H9 (cell line): ENCODE measurements around the gene ZFPM1. TPM values are rescaled to one million over a fixed set of nuclear protein-coding genes. Genes with fewer than 3 reads are reported as not detected.

Experiments
- DNase-seq: peaks from one replicate; pipeline ENCODE4 v3.0.0-alpha.2; 2017
- H2AFZ ChIP-seq: one replicate; pipeline ENCODE4 v1.6.1; 2013; ENCODE audit warnings: mild to moderate bottlenecking, low read length, control low read depth, moderate library complexity
- H2AK5ac ChIP-seq: 2 replicates; pipeline ENCODE4 v1.6.1; 2013; ENCODE audit warnings: low read length, control low read depth, mixed read lengths; ENCODE audit not compliant: insufficient read length
- H2BK120ac ChIP-seq: one replicate; pipeline ENCODE4 v1.6.1; 2013; ENCODE audit warnings: low read depth, mild to moderate bottlenecking, low read length, control low read depth, inconsistent platforms; ENCODE audit not compliant: poor library complexity, severe bottlenecking
- H2BK12ac ChIP-seq: 2 replicates; pipeline ENCODE4 v1.6.1; 2013; ENCODE audit warnings: low read length, control low read depth, mixed read lengths, low read depth; ENCODE audit not compliant: insufficient read length
- H2BK15ac ChIP-seq: 2 replicates; pipeline ENCODE4 v1.6.1; 2013; ENCODE audit warnings: low read depth, low read length, control low read depth
- H2BK20ac ChIP-seq: one replicate; pipeline ENCODE4 v1.6.1; 2013; ENCODE audit warnings: low read depth, mild to moderate bottlenecking, low read length, control low read depth, inconsistent platforms; ENCODE audit not compliant: poor library complexity, severe bottlenecking
- H2BK5ac ChIP-seq: 2 replicates; pipeline ENCODE4 v1.6.1; 2013; ENCODE audit warnings: low read length, control low read depth, mixed read lengths; ENCODE audit not compliant: insufficient read length
- H3K14ac ChIP-seq: 2 replicates; pipeline ENCODE4 v1.6.1; 2013; ENCODE audit warnings: low read length, control low read depth; ENCODE audit not compliant: insufficient read depth
- H3K18ac ChIP-seq: 2 replicates; pipeline ENCODE4 v1.6.1; 2013; ENCODE audit warnings: low read depth, mild to moderate bottlenecking, mixed read lengths, low read length, control low read depth; ENCODE audit not compliant: insufficient read length
- H3K23ac ChIP-seq: 2 replicates; pipeline ENCODE4 v1.6.1; 2013; ENCODE audit warnings: low read length, control low read depth, mixed read lengths, low read depth; ENCODE audit not compliant: insufficient read length
- H3K23me2 ChIP-seq: 2 replicates; pipeline ENCODE4 v1.6.1; 2013; ENCODE audit warnings: low read depth, mild to moderate bottlenecking, mixed read lengths, low read length, control low read depth; ENCODE audit not compliant: insufficient read length, poor library complexity, severe bottlenecking
- H3K27ac ChIP-seq: 2 replicates; pipeline ENCODE4 v1.5.1; 2013; ENCODE audit warnings: low read length, control low read depth, mixed read lengths, low read depth; ENCODE audit not compliant: insufficient read length
- H3K27me3 ChIP-seq: 2 replicates; pipeline ENCODE4 v1.6.1; 2013; ENCODE audit warnings: low read length, control low read depth, inconsistent platforms; ENCODE audit not compliant: insufficient read depth
- H3K4ac ChIP-seq: 2 replicates; pipeline ENCODE4 v1.6.1; 2013; ENCODE audit warnings: low read depth, mild to moderate bottlenecking, control low read depth, inconsistent platforms, low read length, moderate library complexity
- H3K4me1 ChIP-seq: 2 replicates; pipeline ENCODE4 v1.6.1; 2013; ENCODE audit warnings: low read length, control low read depth, inconsistent platforms; ENCODE audit not compliant: insufficient read depth
- H3K4me2 ChIP-seq: 2 replicates; pipeline ENCODE4 v1.6.1; 2013; ENCODE audit warnings: low read length, control low read depth, mixed read lengths; ENCODE audit not compliant: insufficient read length, insufficient read depth
- H3K56ac ChIP-seq: 2 replicates; pipeline ENCODE4 v1.6.1; 2013; ENCODE audit warnings: low read depth, mild to moderate bottlenecking, mixed read lengths, low read length, control low read depth; ENCODE audit not compliant: insufficient read length
- H3K79me1 ChIP-seq: 2 replicates; pipeline ENCODE4 v1.6.1; 2013; ENCODE audit warnings: low read depth, mild to moderate bottlenecking, moderate library complexity, low read length, control low read depth, inconsistent platforms; ENCODE audit not compliant: insufficient read depth, poor library complexity, severe bottlenecking
- H3K79me2 ChIP-seq: 2 replicates; pipeline ENCODE4 v1.6.1; 2013; ENCODE audit warnings: low read length, control low read depth, inconsistent platforms; ENCODE audit not compliant: insufficient read depth
- H3K9ac ChIP-seq: 2 replicates; pipeline ENCODE4 v1.6.1; 2013; ENCODE audit warnings: low read length, control low read depth, mixed read lengths; ENCODE audit not compliant: insufficient read length; ENCODE audit errors: extremely low read depth
- H3K9me3 ChIP-seq: one replicate; pipeline ENCODE4 v1.6.1; 2013; ENCODE audit warnings: low read depth, low read length, inconsistent platforms; ENCODE audit not compliant: control insufficient read depth
- H3T11ph ChIP-seq: one replicate; pipeline ENCODE4 v1.6.1; 2013; ENCODE audit warnings: mild to moderate bottlenecking, low read length, control low read depth, inconsistent platforms
- H4K20me1 ChIP-seq: one replicate; pipeline ENCODE4 v1.6.1; 2013; ENCODE audit not compliant: control insufficient read depth, insufficient read length, insufficient read depth
- H4K5ac ChIP-seq: 2 replicates; pipeline ENCODE4 v1.6.1; 2013; ENCODE audit warnings: low read depth, mild to moderate bottlenecking, mixed read lengths, low read length, control low read depth; ENCODE audit not compliant: insufficient read length
- H4K8ac ChIP-seq: replicated peaks from 2 replicates; pipeline ENCODE4 v1.6.1; 2013; ENCODE audit warnings: low read length, control low read depth, mixed read lengths, low read depth; ENCODE audit not compliant: insufficient read length
- H4K91ac ChIP-seq: 2 replicates; pipeline ENCODE4 v1.6.1; 2013; ENCODE audit warnings: low read depth, mild to moderate bottlenecking, moderate library complexity, mixed read lengths, low read length, control low read depth; ENCODE audit not compliant: insufficient read length
- H3K27ac Mint-ChIP-seq, 3 experiments: 2 replicates in 2 of 3; 3 replicates in 1 of 3; pipeline ENCODE4 v1.8.0; 2020 to 2021; ENCODE audit warnings: mixed read lengths in 3 of 3, mild to moderate bottlenecking in 1 of 3, moderate library complexity in 1 of 3
- H3K27me3 Mint-ChIP-seq: 2 replicates; pipeline ENCODE4 v1.8.0; 2021; ENCODE audit warnings: low read depth, mild to moderate bottlenecking, moderate library complexity, mixed read lengths
- H3K36me3 Mint-ChIP-seq, 3 experiments: 2 replicates in 2 of 3; 3 replicates in 1 of 3; pipeline ENCODE4 v1.8.0; 2020 to 2021; ENCODE audit warnings: low read depth in 3 of 3, mixed read lengths in 3 of 3; ENCODE audit not compliant: insufficient read depth in 1 of 3
- H3K4me1 Mint-ChIP-seq, 2 experiments: 2 replicates each; pipeline ENCODE4 v1.8.0; 2020; ENCODE audit warnings: mixed read lengths in 2 of 2
- H3K4me3 Mint-ChIP-seq, 2 experiments: 2 replicates in 1 of 2; 3 replicates in 1 of 2; pipeline ENCODE4 v1.8.0; 2020 to 2021; ENCODE audit warnings: mild to moderate bottlenecking in 2 of 2, mixed read lengths in 2 of 2, moderate library complexity in 1 of 2
- H3K9me3 Mint-ChIP-seq, 2 experiments: 2 replicates in 1 of 2; 3 replicates in 1 of 2; pipeline ENCODE4 v1.8.0; 2020; ENCODE audit warnings: mild to moderate bottlenecking in 2 of 2, mixed read lengths in 2 of 2, moderate library complexity in 1 of 2
- WGBS: extraction: QIAGEN DNeasy Blood & Tissue Kit; methylation state at CpG from one replicate; pipeline ENCODE4 v1.1.7; 2013; ENCODE audit warnings: missing lambda C conversion rate, low lambda C conversion rate, mixed read lengths; ENCODE audit not compliant: insufficient read length; ENCODE audit errors: extremely low coverage; 5-methylcytosine and 5-hydroxymethylcytosine counted together
- total RNA-seq: library from RNA; stranded (reverse); gene quantifications from 2 replicates; pipeline ENCODE4 v1.2.1, GENCODE V29; 2021
- TF ChIP-seq, protein P1 (sequence below): fragments of 200-600 bp; sonication (generic); conservative IDR thresholded peaks from 3 replicates; pipeline ENCODE4 v1.8.0; 2021; ENCODE audit warnings: antibody characterized with exemption, mild to moderate bottlenecking

The ZFPM1 gene
- total RNA-seq, 1 experiment from 2014 or later = 3.6 TPM

DNA sequence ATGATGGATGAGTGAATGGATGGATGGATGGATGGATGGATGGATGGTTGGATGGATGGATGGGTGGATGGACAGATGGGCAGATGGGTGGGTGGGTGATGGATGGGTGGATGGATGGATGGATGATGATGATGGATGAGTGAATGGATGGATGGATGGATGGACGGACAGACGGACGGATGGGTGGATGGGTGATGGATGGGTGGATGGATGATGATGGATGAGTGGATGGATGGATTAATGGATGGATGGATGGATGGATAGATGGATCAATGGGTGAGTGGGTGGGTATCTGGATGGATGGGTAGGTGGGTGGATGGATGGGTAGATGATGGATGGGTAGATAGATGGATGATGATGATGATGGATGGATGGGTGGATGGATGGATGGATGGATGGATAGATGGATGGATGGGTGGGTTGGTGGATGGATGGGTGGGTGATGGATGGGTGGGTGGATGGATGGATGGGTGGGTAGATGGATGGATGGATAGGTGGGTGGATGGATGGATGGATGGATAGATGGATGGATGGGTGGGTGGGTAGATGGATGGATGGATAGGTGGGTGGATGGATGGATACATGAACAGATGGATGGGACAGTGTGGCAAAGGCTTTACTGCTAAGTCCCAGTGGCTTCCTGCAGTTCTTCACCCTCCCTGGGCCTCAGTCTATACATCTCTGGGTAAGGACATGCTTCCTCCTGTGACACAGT is 30.2 kb upstream of the ZFPM1 start:
- H4K20me1 ChIP-seq = no peaks in the 10 kb centered on the region
- no peak for DNase-seq
- no peaks in the 10 kb centered on the region for H3K27me3 ChIP-seq
- H3K4me1 ChIP-seq = no peaks in the 10 kb centered on the region
- no peak overlapping the region for H3K23ac ChIP-seq
- H3K4me2 ChIP-seq = no peak overlapping the region
- H3K4ac ChIP-seq = no peak overlapping the region
- no peak overlapping the region for H3K14ac ChIP-seq
- Mint-ChIP-seq H3K4me1 (no peaks in the 10 kb centered on the region), H3K27me3 (no peaks in the 10 kb centered on the region; the same call in 1 of the 2 replicates), H3K4me3 (no peak overlapping the region), H3K36me3 (no peaks in the 10 kb centered on the region), H3K9me3 (no peaks in the 10 kb centered on the region), H3K27ac (no peak overlapping the region)
- H3T11ph ChIP-seq = no peak overlapping the region
- no peak overlapping the region for H3K27ac ChIP-seq
- no peak overlapping the region for H2BK15ac ChIP-seq
- H4K8ac ChIP-seq = no peak overlapping the region
- H2BK20ac ChIP-seq = no peak overlapping the region
- H3K23me2 ChIP-seq = no peaks in the 10 kb centered on the region
- no peak overlapping the region for H2BK12ac ChIP-seq
- H3K9ac ChIP-seq = no peak overlapping the region
- H3K79me2 ChIP-seq = no peaks in the 10 kb centered on the region
- no peak overlapping the region for H4K5ac ChIP-seq
- H2BK5ac ChIP-seq = no peak overlapping the region
- TF ChIP-seq, protein P1, sequence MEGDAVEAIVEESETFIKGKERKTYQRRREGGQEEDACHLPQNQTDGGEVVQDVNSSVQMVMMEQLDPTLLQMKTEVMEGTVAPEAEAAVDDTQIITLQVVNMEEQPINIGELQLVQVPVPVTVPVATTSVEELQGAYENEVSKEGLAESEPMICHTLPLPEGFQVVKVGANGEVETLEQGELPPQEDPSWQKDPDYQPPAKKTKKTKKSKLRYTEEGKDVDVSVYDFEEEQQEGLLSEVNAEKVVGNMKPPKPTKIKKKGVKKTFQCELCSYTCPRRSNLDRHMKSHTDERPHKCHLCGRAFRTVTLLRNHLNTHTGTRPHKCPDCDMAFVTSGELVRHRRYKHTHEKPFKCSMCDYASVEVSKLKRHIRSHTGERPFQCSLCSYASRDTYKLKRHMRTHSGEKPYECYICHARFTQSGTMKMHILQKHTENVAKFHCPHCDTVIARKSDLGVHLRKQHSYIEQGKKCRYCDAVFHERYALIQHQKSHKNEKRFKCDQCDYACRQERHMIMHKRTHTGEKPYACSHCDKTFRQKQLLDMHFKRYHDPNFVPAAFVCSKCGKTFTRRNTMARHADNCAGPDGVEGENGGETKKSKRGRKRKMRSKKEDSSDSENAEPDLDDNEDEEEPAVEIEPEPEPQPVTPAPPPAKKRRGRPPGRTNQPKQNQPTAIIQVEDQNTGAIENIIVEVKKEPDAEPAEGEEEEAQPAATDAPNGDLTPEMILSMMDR = no peak
- no peak overlapping the region for H3K56ac ChIP-seq
- H3K9me3 ChIP-seq = no peaks in the 10 kb centered on the region
- H3K79me1 ChIP-seq = no peaks in the 10 kb centered on the region
- H2AK5ac ChIP-seq = no peak overlapping the region
- H4K91ac ChIP-seq = no peak overlapping the region
- H2BK120ac ChIP-seq = no peak overlapping the region
- WGBS = no CpG with 5 or more reads among the region's 3 CpGs
- no peak overlapping the region for H2AFZ ChIP-seq
- no peak overlapping the region for H3K18ac ChIP-seq
